ENCODE results near the gene XPO4. TPM values are rescaled to one million over a fixed set of nuclear protein-coding genes. Genes with fewer than 3 reads are reported as not detected.
"Not testable (repeated sequence)": the region's sequence is repeated elsewhere in the genome, so short reads cannot be mapped to it uniquely, and the experiment has no call there.

Gene XPO4
- total RNA-seq = 10 to 100 TPM in 6 of 7 donors, 1 to 10 TPM in 1; 9.8 to 20.6 (median 14.9) TPM
- polyA plus RNA-seq = 1 to 10 TPM; 4.3 to 7.0 TPM
- long read RNA-seq, donor 1, partial matches to known transcripts = 5 of 8 reads
- long read RNA-seq, donor 1, other reads (novel, unspliced or antisense) = 3 of 8 reads
- long read RNA-seq, donor 2 = 0 reads
- long read RNA-seq, donor 3, full-length matches to known transcripts = 7 of 14 reads
- long read RNA-seq, donor 3, partial matches to known transcripts = 1 of 14 reads
- long read RNA-seq, donor 3, other reads (novel, unspliced or antisense) = 6 of 14 reads

DNA sequence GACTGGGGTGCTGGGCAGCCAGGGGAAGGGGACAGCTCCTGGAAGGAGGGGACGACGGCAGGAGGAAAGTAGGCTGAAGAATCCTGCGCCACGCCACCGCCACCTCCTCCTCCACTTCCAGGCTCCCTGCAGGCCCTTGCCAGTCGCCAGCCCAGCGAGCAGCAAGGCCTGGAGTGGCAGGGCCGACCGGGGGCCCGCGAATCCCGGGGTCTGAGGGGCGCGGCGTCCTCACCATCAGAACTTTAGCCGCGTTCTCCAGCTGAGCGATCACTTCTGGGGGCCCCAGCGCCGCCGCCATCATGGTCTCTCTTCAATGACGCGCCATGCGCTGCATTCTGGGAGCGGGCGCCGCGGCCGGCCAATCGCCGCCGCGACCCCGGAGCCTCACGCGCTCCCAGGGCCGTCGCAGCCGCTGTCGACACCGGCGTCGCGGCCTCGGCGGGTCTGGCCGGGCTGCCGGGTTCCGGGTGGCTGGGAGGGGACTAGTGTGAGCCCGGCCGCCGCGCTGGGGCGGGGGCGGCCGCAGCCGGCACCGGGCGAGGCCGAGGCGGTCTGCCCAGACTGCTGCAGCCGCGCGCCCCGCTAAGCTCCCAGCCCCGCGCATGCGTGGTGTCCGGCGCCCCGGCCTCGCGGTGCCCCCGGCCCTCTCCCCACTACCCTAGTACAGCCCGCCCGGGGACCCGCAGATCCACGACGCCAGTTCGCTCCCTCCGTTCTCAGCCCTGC, at the start of gene XPO4:
Gene XPO4 (minus strand): TSS at position 309 of the 726 bp plus-strand sequence. CDS start 8 bp downstream, at position 301.
- intact Hi-C loops (cut with DNase I) = no loop called here
- WGBS, 3 donors = 0 to 1% (median 0%) methylated on average over 57 to 81 of the region's 81 CpGs
- H3K4me1 ChIP-seq (ENCODE audit: insufficient read depth) = no peaks in the 10 kb centered on the region
- peak within 1 kb of the TSS; percentile 87 to 93 for H3K27ac ChIP-seq
- H3K9me3 ChIP-seq = no peaks in the 10 kb centered on the region
- H3K36me3 ChIP-seq = no peaks in the 10 kb centered on the region
- DNase-seq = peak; percentile 66 to 86 (median 76)
- TF ChIP-seq, protein P1, sequence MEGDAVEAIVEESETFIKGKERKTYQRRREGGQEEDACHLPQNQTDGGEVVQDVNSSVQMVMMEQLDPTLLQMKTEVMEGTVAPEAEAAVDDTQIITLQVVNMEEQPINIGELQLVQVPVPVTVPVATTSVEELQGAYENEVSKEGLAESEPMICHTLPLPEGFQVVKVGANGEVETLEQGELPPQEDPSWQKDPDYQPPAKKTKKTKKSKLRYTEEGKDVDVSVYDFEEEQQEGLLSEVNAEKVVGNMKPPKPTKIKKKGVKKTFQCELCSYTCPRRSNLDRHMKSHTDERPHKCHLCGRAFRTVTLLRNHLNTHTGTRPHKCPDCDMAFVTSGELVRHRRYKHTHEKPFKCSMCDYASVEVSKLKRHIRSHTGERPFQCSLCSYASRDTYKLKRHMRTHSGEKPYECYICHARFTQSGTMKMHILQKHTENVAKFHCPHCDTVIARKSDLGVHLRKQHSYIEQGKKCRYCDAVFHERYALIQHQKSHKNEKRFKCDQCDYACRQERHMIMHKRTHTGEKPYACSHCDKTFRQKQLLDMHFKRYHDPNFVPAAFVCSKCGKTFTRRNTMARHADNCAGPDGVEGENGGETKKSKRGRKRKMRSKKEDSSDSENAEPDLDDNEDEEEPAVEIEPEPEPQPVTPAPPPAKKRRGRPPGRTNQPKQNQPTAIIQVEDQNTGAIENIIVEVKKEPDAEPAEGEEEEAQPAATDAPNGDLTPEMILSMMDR (IDR thresholded peaks at IDR 0.05) = peak in 1 of 3 donors; percentile 7
- TF ChIP-seq EP300 (IDR thresholded peaks at IDR 0.05) (no peak), POLR2A (IDR thresholded peaks at IDR 0.05) (no peak)
- peak within 1 kb of the TSS; percentile 83 for H3K4me3 ChIP-seq
- no peaks in the 10 kb centered on the region for H3K27me3 ChIP-seq

DNA sequence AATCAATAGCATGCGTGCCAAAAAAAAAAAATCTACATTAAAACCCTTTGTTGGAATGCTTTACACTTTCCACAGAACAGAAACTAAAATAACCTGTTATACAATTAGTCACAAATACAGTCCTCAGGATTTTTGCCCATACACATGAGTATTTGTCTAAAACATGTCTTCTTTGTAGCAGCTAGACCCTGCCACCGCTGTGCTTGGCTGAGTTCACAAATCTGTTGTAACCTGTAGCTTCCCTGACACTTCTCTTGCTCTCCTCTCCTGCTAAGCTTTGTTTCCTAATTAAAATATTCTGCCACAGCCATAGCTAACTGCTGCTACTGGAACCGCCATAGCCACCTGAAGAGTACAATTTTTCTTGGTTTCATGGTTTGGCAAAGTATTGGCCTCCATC, 45.5 kb upstream of the XPO4 start:
- WGBS, 3 donors = 77 to 80% (median 79%) methylated on average over 3 of the region's 3 CpGs
- intact Hi-C loops (cut with DNase I) = loop anchor here (10.0 kb wide), 4 partner anchors 117 to 527 kb away; partner anchors contain the start of gene LATS2 (in 1 of the 4)
- H3K4me1 ChIP-seq (ENCODE audit: insufficient read depth); H3K4me3 ChIP-seq; H3K36me3 ChIP-seq; H3K27me3 ChIP-seq; H3K9me3 ChIP-seq; DNase-seq; H3K27ac ChIP-seq: not testable (repeated sequence)

DNA sequence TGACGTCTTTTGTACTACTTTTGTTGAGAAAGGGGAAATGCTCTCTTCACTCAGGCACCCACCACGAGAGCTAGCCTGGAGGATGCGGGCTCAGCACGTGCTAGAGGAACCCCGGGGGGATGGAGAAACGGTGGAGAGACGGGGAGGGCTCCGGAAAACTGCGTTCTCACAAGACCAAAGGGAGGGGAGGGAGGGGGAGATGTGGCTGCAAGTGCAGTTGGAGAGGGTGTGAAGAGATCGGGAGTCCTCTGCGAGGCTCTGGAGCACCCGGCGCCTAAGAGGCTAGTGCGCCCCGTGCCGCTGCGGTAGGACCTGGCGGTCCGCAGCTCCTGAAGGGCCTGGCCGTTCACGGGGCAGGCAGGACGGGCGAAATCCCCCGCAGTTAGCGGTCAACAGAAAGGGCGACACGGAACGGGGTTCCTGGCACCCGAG, 43.4 kb upstream of the XPO4 start:
- Histone ChIP-seq H3K36me3 (no peaks in the 10 kb centered on the region), H3K27ac (no peak overlapping the region), H3K4me3 (no peak overlapping the region), H3K9me3 (no peaks in the 10 kb centered on the region), H3K4me1 (ENCODE audit: insufficient read depth) (no peaks in the 10 kb centered on the region), H3K27me3 (no peaks in the 10 kb centered on the region)
- TF ChIP-seq EP300 (IDR thresholded peaks at IDR 0.05) (no peak), POLR2A (IDR thresholded peaks at IDR 0.05) (no peak)
- TF ChIP-seq, protein P1 (IDR thresholded peaks at IDR 0.05) = no peak
- intact Hi-C loops (cut with DNase I) = loop anchor here (10.0 kb wide), 4 partner anchors 119 to 529 kb away; partner anchors contain the start of gene LATS2 (in 1 of the 4)
- 4% methylated on average over 29 of the region's 29 CpGs for WGBS, 3 donors
- no peak for DNase-seq

- 40 to 53% (median 44%) methylated on average over 22 of the region's 22 CpGs for WGBS, 3 donors
- no peak overlapping the region for H3K4me3 ChIP-seq
- intact Hi-C loops (cut with DNase I) = loop anchor here (5.0 to 10.0 kb wide), 7 partner anchors 122 to 544 kb away; partner anchors contain the start of gene LATS2 (in 1 of the 4)
These were observed 40.5 kb upstream of the XPO4 start for GRCh38 chr13:20942938-20943559.

DNA sequence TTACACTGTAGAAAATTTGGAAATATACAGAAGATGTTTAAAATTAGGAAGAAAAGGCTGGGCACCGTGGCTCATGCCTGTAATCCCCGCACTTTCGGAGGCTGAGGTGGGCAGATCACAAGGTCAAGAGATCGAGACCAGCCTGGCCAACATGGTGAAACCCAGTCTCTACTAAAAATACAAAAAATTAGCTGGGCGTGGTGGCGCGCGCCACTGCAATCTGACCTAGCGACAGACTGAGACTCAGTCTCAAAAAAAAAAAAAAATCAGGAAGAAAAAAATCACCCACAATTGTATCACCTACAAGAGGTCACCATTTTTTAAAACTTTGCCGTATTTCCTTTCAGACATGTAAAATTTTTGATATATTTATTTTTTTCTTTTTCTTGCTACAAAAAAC, 38.0 kb upstream of the XPO4 start:
- not testable (repeated sequence) for H3K27me3 ChIP-seq; H3K27ac ChIP-seq; H3K4me1 ChIP-seq (ENCODE audit: insufficient read depth); DNase-seq; H3K36me3 ChIP-seq; H3K9me3 ChIP-seq; H3K4me3 ChIP-seq
- 89 to 91% (median 89%) methylated on average over 10 of the region's 10 CpGs for WGBS, 3 donors
- intact Hi-C loops (cut with DNase I) = loop anchor here (5.0 to 10.0 kb wide), 7 partner anchors 124 to 547 kb away; partner anchors contain the start of gene LATS2 (in 1 of the 4)

More at GRCh38 chr13:20942938-20943559, 40.5 kb upstream of the XPO4 start:
- no peaks in the 10 kb centered on the region for H3K36me3 ChIP-seq
- no peaks in the 10 kb centered on the region for H3K27me3 ChIP-seq
- no peak overlapping the region for H3K27ac ChIP-seq
- H3K9me3 ChIP-seq = no peaks in the 10 kb centered on the region
- H3K4me1 ChIP-seq (ENCODE audit: insufficient read depth) = no peaks in the 10 kb centered on the region
- DNase-seq = peak in 3 of 5 donors; percentile 27 to 40 (median 28)
- TF ChIP-seq POLR2A (IDR thresholded peaks at IDR 0.05) = no peak
- TF ChIP-seq EP300 (IDR thresholded peaks at IDR 0.05) = no peak
- TF ChIP-seq, protein P1 (IDR thresholded peaks at IDR 0.05) = no peak

Data from ovary (tissue), 10 donors.